Measurements from ENCODE around the gene MED29. TPM values are rescaled to one million over a fixed set of nuclear protein-coding genes. Genes with fewer than 3 reads are reported as not detected.

The MED29 gene
- total RNA-seq, 1 experiment from 2014 or later, result 32.0 TPM

- Histone ChIP-seq H3K79me2 (ENCODE audit: insufficient read depth, low read length) (no peaks in the 10 kb centered on the region; the same call in 1 of the 2 replicates), H3K36me3 (ENCODE audit: control insufficient read depth in 1 of 2, insufficient read depth in 2 of 2, low read length in 2 of 2) (0 out of 4 replicates have a peak, but pooled peaks cover 0 to 4% of the 10 kb centered on the region in 2 experiments), H4K20me1 (ENCODE audit: insufficient read depth) (no peaks in the 10 kb centered on the region), H3K4me2 (ENCODE audit: low read length) (no peak overlapping the region), H3K4me3 (replicated peaks in 1 of 2; ENCODE audit: low read depth in 1 of 2, low read length in 2 of 2) (no peak overlapping the region), H2AFZ (ENCODE audit: low read depth, low read length, poor library complexity, severe bottlenecking) (no peak overlapping the region), H3K9me3 (ENCODE audit: control insufficient read depth in 1 of 2, insufficient read depth in 1 of 2, low read depth in 1 of 2, low read length in 2 of 2) (no peaks in the 10 kb centered on the region), H3K27ac (ENCODE audit: low read depth, low read length) (no peak overlapping the region), H3K4me1 (ENCODE audit: control insufficient read depth in 1 of 2, insufficient read depth in 2 of 2, low read length in 2 of 2) (peaks cover 10 to 31% of the 10 kb centered on the region in 2 experiments), H3K27me3 (ENCODE audit: insufficient read depth, low read length) (no peaks in the 10 kb centered on the region), H3K9me2 (ENCODE audit: insufficient read depth) (no peaks in the 10 kb centered on the region), H3K9ac (ENCODE audit: low read length) (no peak overlapping the region)
- POLR2A ChIA-PET, result interaction anchor here (2.2 kb wide), 1 partner anchor 19 kb away, joined by 9 read pairs; the partner anchor contains the start of gene RPS16
- CTCF ChIA-PET, result no interaction called here
- DNase-seq (ENCODE audit: low read depth, low spot score), result no peak
- TF ChIP-seq ELF1 (IDR thresholded peaks at IDR 0.05; ENCODE audit: borderline replicate concordance, low read depth) (no peak), ZFX (IDR thresholded peaks at IDR 0.05) (no peak)
- RAD21 ChIA-PET (ENCODE audit: low non-redundant PET in 1 of 2, low total read pairs in 2 of 2, uncharacterized antibody in 2 of 2, unreplicated experiment in 2 of 2), result no interaction called here
- intact Hi-C loops (cut with micrococcal nuclease), result no loop called here
- no peak for ATAC-seq
- BruUV-seq (replicated peaks), result no TSS peak
These were observed 25.3 kb downstream of the MED29 start for GRCh38 chr19:39416152-39417120.

GRCh38 chr19:39417463-39418181 lies 26.4 kb downstream of the MED29 start:
- H2AFZ ChIP-seq (ENCODE audit: low read depth, low read length, poor library complexity, severe bottlenecking), result no peak overlapping the region
- intact Hi-C loops (cut with micrococcal nuclease), result no loop called here
- no peaks in the 10 kb centered on the region for H3K27me3 ChIP-seq (ENCODE audit: insufficient read depth, low read length)
- no peak overlapping the region for H3K4me3 ChIP-seq (replicated peaks in 1 of 2; ENCODE audit: low read depth in 1 of 2, low read length in 2 of 2)
- H3K27ac ChIP-seq (ENCODE audit: low read depth, low read length), result no peak overlapping the region
- 0 out of 4 replicates have a peak, but pooled peaks cover 0 to 4% of the 10 kb centered on the region in 2 experiments for H3K36me3 ChIP-seq (ENCODE audit: control insufficient read depth in 1 of 2, insufficient read depth in 2 of 2, low read length in 2 of 2)
- POLR2A ChIA-PET, result interaction anchor here (1.7 to 2.2 kb wide), 2 partner anchors 10 to 18 kb away, joined by 7 to 9 read pairs; partner anchors contain the start of gene RPS16
- H3K4me2 ChIP-seq (ENCODE audit: low read length), result no peak overlapping the region
- no peaks in the 10 kb centered on the region; the same call in 1 of the 2 replicates for H3K79me2 ChIP-seq (ENCODE audit: insufficient read depth, low read length)
- peaks cover 8 to 21% of the 10 kb centered on the region in 2 experiments; a peak in 3 of 4 replicates for H3K4me1 ChIP-seq (ENCODE audit: control insufficient read depth in 1 of 2, insufficient read depth in 2 of 2, low read length in 2 of 2)
- RAD21 ChIA-PET (ENCODE audit: low non-redundant PET in 1 of 2, low total read pairs in 2 of 2, uncharacterized antibody in 2 of 2, unreplicated experiment in 2 of 2), result no interaction called here
- no peaks in the 10 kb centered on the region for H4K20me1 ChIP-seq (ENCODE audit: insufficient read depth)
- BruUV-seq (replicated peaks), result no TSS peak
- H3K9me2 ChIP-seq (ENCODE audit: insufficient read depth), result no peaks in the 10 kb centered on the region
- DNase-seq (ENCODE audit: low read depth, low spot score), result no peak
- no peak overlapping the region for H3K9ac ChIP-seq (ENCODE audit: low read length)
- ATAC-seq, result no peak
- CTCF ChIA-PET, result interaction anchor here (1.2 kb wide), 1 partner anchor 20 kb away, joined by 3 read pairs; no protein-coding TSS in a partner anchor
- H3K9me3 ChIP-seq (ENCODE audit: control insufficient read depth in 1 of 2, insufficient read depth in 1 of 2, low read depth in 1 of 2, low read length in 2 of 2), result no peaks in the 10 kb centered on the region
- TF ChIP-seq POLR2AphosphoS5 (IDR thresholded peaks at IDR 0.05; ENCODE audit: low read depth, low read length) (no peak), CEBPB (IDR thresholded peaks at IDR 0.05; ENCODE audit: low read depth) (no peak), EGR1 (IDR thresholded peaks at IDR 0.05; ENCODE audit: low read depth) (no peak), ATF3 (IDR thresholded peaks at IDR 0.05) (no peak), REST (IDR thresholded peaks at IDR 0.05; ENCODE audit: low read depth) (no peak), FOSL1 (IDR thresholded peaks at IDR 0.05; ENCODE audit: low read depth) (no peak), CTCF (IDR thresholded peaks at IDR 0.05 in 2 of 3, conservative IDR thresholded peaks at IDR 0.05 in 1 of 3; ENCODE audit: borderline replicate concordance in 1 of 3, insufficient read depth in 1 of 3, low read depth in 2 of 3, low read length in 2 of 3) (no peak)
